Upper lobe of right lung (tissue), 1 donor: ENCODE results near the gene NAA15. TPM values are rescaled to one million over a fixed set of nuclear protein-coding genes. Genes with fewer than 3 reads are reported as not detected.
"Not testable (repeated sequence)": the region's sequence is repeated elsewhere in the genome, so short reads cannot be mapped to it uniquely, and the experiment has no call there.

Source experiments
- ATAC-seq: fragments of 200-7000 bp; cut with Tn5 transposase; one replicate; pipeline ENCODE4 v1.9.1; 2020; ENCODE audit warnings: mild to moderate bottlenecking, moderate library complexity
- DNase-seq: peaks from one replicate; pipeline ENCODE4 v3.0.0-alpha.2; 2020
- H3K27ac ChIP-seq: fragments of 200-600 bp; one replicate; pipeline ENCODE4 v1.8.0; 2022
- H3K27me3 ChIP-seq: fragments of 200-600 bp; one replicate; pipeline ENCODE4 v1.8.0; 2022; ENCODE audit warnings: mild to moderate bottlenecking
- H3K36me3 ChIP-seq: fragments of 200-600 bp; one replicate; pipeline ENCODE4 v1.8.0; 2022
- H3K4me1 ChIP-seq: fragments of 200-600 bp; one replicate; pipeline ENCODE4 v1.8.0; 2022
- H3K4me3 ChIP-seq: fragments of 200-600 bp; one replicate; pipeline ENCODE4 v1.8.0; 2022; ENCODE audit warnings: mild to moderate bottlenecking
- H3K9me3 ChIP-seq: fragments of 200-600 bp; one replicate; pipeline ENCODE4 v1.8.0; 2022
- CTCF ChIP-seq: fragments of 200-600 bp; IDR thresholded peaks from one replicate; pipeline ENCODE4 v1.8.0; 2022; ENCODE audit warnings: antibody characterized with exemption
- intact Hi-C: fragments of 100-400 bp; cut with DNase I; formaldehyde crosslinking; loops from one replicate; pipeline ENCODE4 v1.11.0; 2022
- total RNA-seq: library from RNA; stranded (reverse); fragmentation: NEBNext Ultra II Directional; extraction: Animal tissue kit (Norgen Biotek cat#: 25700); gene quantifications from one replicate; pipeline ENCODE4 v1.2.1, GENCODE V29; 2021
- donor health status: DM: no; HTN: yes; CAD: no; lungs with severe emphysema.

Gene NAA15
- total RNA-seq, 1 donor from 2014 or later = 38.5 TPM

- Histone ChIP-seq H3K27ac (no peak overlapping the region), H3K27me3 (no peaks in the 10 kb centered on the region), H3K36me3 (no peaks in the 10 kb centered on the region), H3K4me1 (no peaks in the 10 kb centered on the region), H3K9me3 (peaks cover 6% of the 10 kb centered on the region), H3K4me3 (no peak overlapping the region)
- intact Hi-C loops = no loop called here
- DNase-seq (no peak), ATAC-seq (no peak)
- TF ChIP-seq CTCF = no peak
Observed at GRCh38 chr4:139465922-139466321, 164.6 kb downstream of the NAA15 start.

GRCh38 chr4:139468756-139469155, 167.5 kb downstream of the NAA15 start:
- DNase-seq, intact Hi-C loops: not testable (repeated sequence)

GRCh38 chr4:139469216-139469615, 167.9 kb downstream of the NAA15 start:
- ATAC-seq = no peak
- H3K27me3 ChIP-seq = no peaks in the 10 kb centered on the region
- peaks cover 6% of the 10 kb centered on the region for H3K9me3 ChIP-seq
- TF ChIP-seq CTCF = no peak
- H3K4me1 ChIP-seq = no peaks in the 10 kb centered on the region
- peaks cover 13% of the 10 kb centered on the region for H3K36me3 ChIP-seq
- no peak overlapping the region for H3K27ac ChIP-seq
- no peak for DNase-seq
- no peak overlapping the region for H3K4me3 ChIP-seq
- intact Hi-C loops = no loop called here

More at GRCh38 chr4:139468756-139469155, 167.5 kb downstream of the NAA15 start:
- not testable (repeated sequence) for H3K27me3 ChIP-seq, H3K9me3 ChIP-seq, ATAC-seq, H3K4me3 ChIP-seq, H3K36me3 ChIP-seq, H3K4me1 ChIP-seq, H3K27ac ChIP-seq

Other genes starting within 250 kb of the NAA15 start
- gene ELF2, start 124.3 kb upstream of the NAA15 start, total RNA-seq = 48.2 TPM
- 0.75 TPM for gene MGARP, start 21.3 kb upstream of the NAA15 start, total RNA-seq
- gene NDUFC1, start 972 bp downstream of the NAA15 start, total RNA-seq = 52.9 TPM
- 9.8 TPM for gene RAB33B, start 152.6 kb downstream of the NAA15 start, total RNA-seq